GM12892 (cell line): ENCODE measurements around the gene SLC43A3.

Experiments used
- POLR2A ChIP-seq: IDR thresholded peaks from 2 replicates; pipeline ENCODE4 v1.6.1; 2011; ENCODE audit warnings: low read depth, low read length, control low read depth
- TAF1 ChIP-seq: IDR thresholded peaks from 2 replicates; pipeline ENCODE4 v1.6.1; 2011; ENCODE audit warnings: low read depth, mild to moderate bottlenecking, control low read depth, low read length, borderline replicate concordance

DNA sequence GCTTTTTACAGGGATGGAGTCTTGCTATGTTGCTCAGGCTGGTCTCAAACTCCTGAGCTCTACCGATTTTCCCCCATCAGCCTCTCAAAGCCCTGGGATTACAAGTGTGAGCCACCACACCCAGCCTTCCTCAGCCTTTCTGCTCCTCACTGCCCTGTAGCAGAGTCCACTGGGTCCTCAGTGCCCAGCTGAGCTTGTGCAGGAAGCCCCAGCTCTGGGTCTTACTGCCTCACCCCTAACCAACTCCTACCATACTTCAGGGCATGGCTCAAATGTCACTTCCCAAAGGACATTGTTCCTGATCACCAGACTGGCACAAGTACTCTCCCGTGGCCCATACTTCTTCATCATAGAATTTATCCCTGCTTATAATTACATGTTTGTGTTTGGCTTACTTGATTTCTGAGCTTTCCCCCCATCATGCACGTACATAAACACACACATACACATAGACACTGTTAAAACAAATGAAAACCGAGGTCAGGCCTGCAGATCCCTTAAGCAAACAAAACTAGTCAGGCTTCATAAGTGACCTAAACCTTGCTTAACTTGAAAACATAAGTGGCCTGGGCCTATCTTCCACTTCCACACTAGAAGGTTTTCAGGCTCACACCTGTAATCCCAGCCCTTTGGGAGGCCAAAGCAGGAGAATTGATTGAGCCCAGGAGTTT lies 14.0 kb upstream of the SLC43A3 start:
- TF ChIP-seq TAF1: no peak
- TF ChIP-seq POLR2A: no peak
